RPMI7951 (cell line): Measurements from ENCODE around the gene GPC1. TPM values are rescaled to one million over a fixed set of nuclear protein-coding genes. Genes with fewer than 3 reads are reported as not detected.

Experiments
- DNase-seq: peaks from one replicate; pipeline ENCODE4 v3.0.0-alpha.2; 2012; ENCODE audit warnings: low read depth
- total RNA-seq: library from RNA; depleted of rRNA; stranded (reverse); fragments of >200 nt; shearing (Covaris generic); gene quantifications from 2 replicates; pipeline ENCODE4 v1.2.3, GENCODE V29; 2014

Gene GPC1
- total RNA-seq, 1 experiment from 2014 or later: 13.9 TPM

- no peak for DNase-seq
Measured at GRCh38 chr2:240456447-240457222, 21.2 kb downstream of the GPC1 start.

GRCh38 chr2:240457223-240458043 is 22.0 kb downstream of the GPC1 start:
- DNase-seq: no peak

GRCh38 chr2:240458044-240458899 is 22.8 kb downstream of the GPC1 start:
- DNase-seq: no peak

- no peak for DNase-seq
Measured at GRCh38 chr2:240458900-240459391, 23.5 kb downstream of the GPC1 start.

- DNase-seq: no peak
Measured at GRCh38 chr2:240459401-240460252, 24.2 kb downstream of the GPC1 start.

GRCh38 chr2:240460253-240460711 is 24.8 kb downstream of the GPC1 start:
- DNase-seq: no peak

- DNase-seq: no peak
Measured at GRCh38 chr2:240460781-240461431, 25.4 kb downstream of the GPC1 start.

GRCh38 chr2:240461471-240462072 is 26.1 kb downstream of the GPC1 start:
- DNase-seq: no peak

GRCh38 chr2:240462073-240462706 is 26.7 kb downstream of the GPC1 start:
- DNase-seq: no peak

- no peak for DNase-seq
Measured at GRCh38 chr2:240462707-240463273, 27.3 kb downstream of the GPC1 start.

- DNase-seq: no peak
Measured at GRCh38 chr2:240463274-240463865, 27.9 kb downstream of the GPC1 start.

- DNase-seq: no peak
Measured at GRCh38 chr2:240463866-240464481, 28.5 kb downstream of the GPC1 start.

GRCh38 chr2:240464514-240465241 is 29.2 kb downstream of the GPC1 start:
- no peak for DNase-seq

- no peak for DNase-seq
Measured at GRCh38 chr2:240465268-240465764, 29.9 kb downstream of the GPC1 start.

- no peak for DNase-seq
Measured at GRCh38 chr2:240465765-240466578, 30.5 kb downstream of the GPC1 start.

GRCh38 chr2:240466579-240467148 is 31.2 kb downstream of the GPC1 start:
- no peak for DNase-seq
